Hepatocyte (in vitro differentiated cells): ENCODE measurements around the gene AGFG1.

ENCODE experiments used
- EZH2 ChIP-seq: fragments of 200-600 bp; sonication (generic); IDR thresholded peaks from 2 replicates; pipeline ENCODE4 v1.6.1; 2016; ENCODE audit warnings: antibody characterized with exemption, mild to moderate bottlenecking, borderline replicate concordance
- EZH2phosphoT487 ChIP-seq: fragments of 200-600 bp; sonication (generic); IDR thresholded peaks from one replicate; pipeline ENCODE4 v1.6.1; 2018; ENCODE audit warnings: antibody characterized with exemption, mild to moderate bottlenecking, low read depth, moderate library complexity; ENCODE audit not compliant: unreplicated experiment, severe bottlenecking
- TF ChIP-seq, protein P1 (sequence below): fragments of 200-600 bp; sonication (generic); IDR thresholded peaks from 2 replicates; pipeline ENCODE4 v1.5.1; 2016; ENCODE audit warnings: antibody characterized with exemption, mild to moderate bottlenecking; ENCODE audit not compliant: poor library complexity

- TF ChIP-seq, protein P1, sequence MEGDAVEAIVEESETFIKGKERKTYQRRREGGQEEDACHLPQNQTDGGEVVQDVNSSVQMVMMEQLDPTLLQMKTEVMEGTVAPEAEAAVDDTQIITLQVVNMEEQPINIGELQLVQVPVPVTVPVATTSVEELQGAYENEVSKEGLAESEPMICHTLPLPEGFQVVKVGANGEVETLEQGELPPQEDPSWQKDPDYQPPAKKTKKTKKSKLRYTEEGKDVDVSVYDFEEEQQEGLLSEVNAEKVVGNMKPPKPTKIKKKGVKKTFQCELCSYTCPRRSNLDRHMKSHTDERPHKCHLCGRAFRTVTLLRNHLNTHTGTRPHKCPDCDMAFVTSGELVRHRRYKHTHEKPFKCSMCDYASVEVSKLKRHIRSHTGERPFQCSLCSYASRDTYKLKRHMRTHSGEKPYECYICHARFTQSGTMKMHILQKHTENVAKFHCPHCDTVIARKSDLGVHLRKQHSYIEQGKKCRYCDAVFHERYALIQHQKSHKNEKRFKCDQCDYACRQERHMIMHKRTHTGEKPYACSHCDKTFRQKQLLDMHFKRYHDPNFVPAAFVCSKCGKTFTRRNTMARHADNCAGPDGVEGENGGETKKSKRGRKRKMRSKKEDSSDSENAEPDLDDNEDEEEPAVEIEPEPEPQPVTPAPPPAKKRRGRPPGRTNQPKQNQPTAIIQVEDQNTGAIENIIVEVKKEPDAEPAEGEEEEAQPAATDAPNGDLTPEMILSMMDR: no peak
- TF ChIP-seq EZH2 (no peak), EZH2phosphoT487 (no peak)
Observed at GRCh38 chr2:227433171-227433570, 38.8 kb upstream of the AGFG1 start.
